K562 (cell line): ENCODE data around the gene TM9SF3. TPM values are rescaled to one million over a fixed set of nuclear protein-coding genes. Genes with fewer than 3 reads are reported as not detected.

Experiments used
- C11orf30 ChIP-seq: fragments of 450-650 bp; IDR thresholded peaks from 2 replicates; pipeline ENCODE4 v1.6.1; 2016; ENCODE audit warnings: low read depth, mild to moderate bottlenecking
- KAT7 ChIP-seq: sonication (generic); formaldehyde crosslinking; IDR thresholded peaks from 2 replicates; pipeline ENCODE4 v1.8.0; 2022; ENCODE audit warnings: missing genetic modification reagents, mild to moderate bottlenecking, borderline replicate concordance
- LEF1 ChIP-seq: fragments of 450-650 bp; IDR thresholded peaks from 2 replicates; pipeline ENCODE4 v1.6.1; 2016; ENCODE audit warnings: mild to moderate bottlenecking
- MAZ ChIP-seq, 2 experiments: fragments of 450-650 bp in 1 of 2; sonication (generic) in 1 of 2; formaldehyde crosslinking; IDR thresholded peaks in 1 of 2; conservative IDR thresholded peaks in 1 of 2; 2 replicates each; pipeline versions ENCODE4 v1.4.0 to v1.5.0; 2020; ENCODE audit warnings: mild to moderate bottlenecking in 1 of 2, missing genetic modification reagents in 1 of 2
- MBD2 ChIP-seq: sonication (generic); IDR thresholded peaks from 2 replicates; pipeline ENCODE4 v1.6.1; 2016; ENCODE audit warnings: low read depth, borderline replicate concordance
- MTF1 ChIP-seq: fragments of 250-450 bp; sonication (Bioruptor Pico); IDR thresholded peaks from 2 replicates; pipeline ENCODE4 v1.9.0; 2021; ENCODE audit warnings: moderate library complexity, mild to moderate bottlenecking, inconsistent platforms, borderline replicate concordance
- NEUROD1 ChIP-seq: fragments of 150-350 bp; IDR thresholded peaks from 2 replicates; pipeline ENCODE4 v1.6.1; 2014; ENCODE audit warnings: borderline replicate concordance, low read length, low read depth; ENCODE audit not compliant: partially characterized antibody
- NFRKB ChIP-seq: fragments of 450-650 bp; IDR thresholded peaks from 2 replicates; pipeline ENCODE4 v1.6.1; 2016; ENCODE audit warnings: low read depth
- RFX7 ChIP-seq: fragments of 250-450 bp; sonication (Bioruptor Pico); IDR thresholded peaks from 2 replicates; pipeline ENCODE4 v1.5.1; 2021; ENCODE audit warnings: mild to moderate bottlenecking
- SAFB2 ChIP-seq: fragments of 200-400 bp; formaldehyde crosslinking; IDR thresholded peaks from 2 replicates; pipeline ENCODE4 v1.6.1; 2018; ENCODE audit warnings: borderline replicate concordance, low read length, low read depth, moderate library complexity; ENCODE audit not compliant: severe bottlenecking
- SIN3B ChIP-seq: fragments of 450-650 bp; IDR thresholded peaks from 2 replicates; pipeline ENCODE4 v1.6.1; 2017; ENCODE audit warnings: low read depth, mild to moderate bottlenecking, moderate library complexity
- SRSF1 ChIP-seq: fragments of 200-400 bp; formaldehyde crosslinking; IDR thresholded peaks from 2 replicates; pipeline ENCODE4 v1.6.1; 2017; ENCODE audit warnings: mild to moderate bottlenecking, low read depth, low read length, moderate library complexity
- XRCC3 ChIP-seq: fragments of 450-650 bp; IDR thresholded peaks from 2 replicates; pipeline ENCODE4 v1.6.1; 2017; ENCODE audit warnings: mild to moderate bottlenecking, moderate library complexity
- ZKSCAN3 ChIP-seq: fragments of 250-450 bp; sonication (Bioruptor Pico); IDR thresholded peaks from 2 replicates; pipeline ENCODE4 v1.4.0; 2020
- ZNF12 ChIP-seq: sonication (generic); formaldehyde crosslinking; IDR thresholded peaks from 2 replicates; pipeline ENCODE4 v1.4.0; 2020; ENCODE audit warnings: mild to moderate bottlenecking, missing genetic modification reagents
- ZNF165 ChIP-seq: fragments of 250-450 bp; sonication (Bioruptor Pico); IDR thresholded peaks from 2 replicates; pipeline ENCODE4 v1.4.0; 2020; ENCODE audit warnings: borderline replicate concordance
- ZNF239 ChIP-seq: fragments of 250-450 bp; sonication (Bioruptor Pico); IDR thresholded peaks from 2 replicates; pipeline ENCODE4 v1.4.0; 2020; ENCODE audit warnings: mild to moderate bottlenecking
- polyA plus RNA-seq, 8 experiments: library from polyadenylated mRNA; depleted of rRNA in 4 of 8; stranded (reverse) in 5 of 8; unstranded in 3 of 8; fragments of >200 nt; fragmentation: Nextera tagmentation in 2 of 8; fragmentation: Illumina TruSeq in 1 of 8; extraction: Ambion mirVana in 2 of 8; extraction: Trizol in 1 of 8; gene quantifications; 2 replicates each; pipeline versions ENCODE4 v1.2.1 to v1.2.3, GENCODE V29; 2011 to 2014; ENCODE audit warnings: inconsistent platforms in 1 of 8, missing spikeins in 1 of 8
- total RNA-seq, 7 experiments: library from RNA; depleted of rRNA in 6 of 7; stranded (reverse); fragments of >200 nt in 6 of 7; fragmentation: Illumina TruSeq in 2 of 7; extraction: Trizol in 2 of 7; gene quantifications; 2 replicates each; pipeline versions ENCODE4 v1.2.1 to v1.2.3, GENCODE V29; 2011 to 2021; ENCODE audit warnings: low replicate concordance in 1 of 7
- TF ChIP-seq, protein P1 (sequence below): fragments of 250-450 bp; sonication (Bioruptor Pico); IDR thresholded peaks from 2 replicates; pipeline ENCODE4 v1.5.0; 2021; ENCODE audit warnings: mild to moderate bottlenecking, borderline replicate concordance
- TF ChIP-seq, protein P2 (sequence below), 2 experiments: fragments of 450-650 bp; IDR thresholded peaks; 2 replicates each; pipeline ENCODE4 v1.6.1; 2016; ENCODE audit warnings: mild to moderate bottlenecking in 2 of 2, borderline replicate concordance in 1 of 2, low read depth in 1 of 2, moderate library complexity in 1 of 2
- TF ChIP-seq, protein P3 (sequence below): fragments of 250-450 bp; sonication (Bioruptor Pico); IDR thresholded peaks from 2 replicates; pipeline ENCODE4 v1.9.0; 2021; ENCODE audit warnings: mild to moderate bottlenecking

TM9SF3 gene
- total and polyA plus RNA-seq, 9 of the 15 experiments (the other 6 are each of a cell fraction or from before 2014, with no cell fraction given), result 16.1 to 63.1 (median 34.9) TPM

DNA sequence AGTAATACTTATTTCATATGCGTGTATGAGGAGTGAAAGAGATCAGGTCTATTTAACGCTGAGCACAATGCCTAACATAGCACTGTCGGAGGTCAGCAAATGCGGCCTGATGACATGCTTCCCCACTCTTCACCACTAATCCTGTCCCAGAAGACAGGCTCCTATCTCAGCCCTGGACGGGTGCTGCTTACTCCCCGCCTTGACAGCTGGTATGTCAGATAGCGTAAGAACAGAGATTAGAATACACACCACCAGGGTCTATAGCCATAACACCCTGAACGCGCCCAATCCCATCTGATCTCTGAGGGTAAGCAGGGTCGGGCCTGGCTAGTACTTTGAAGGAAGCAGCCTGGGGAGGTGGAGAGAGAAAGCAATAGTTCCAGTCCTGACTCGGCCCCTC is 32.3 kb upstream of the TM9SF3 start (continued):
- TF ChIP-seq XRCC3 (no peak), SRSF1 (no peak), SAFB2 (no peak), KAT7 (CRISPR knock-in tag) (no peak), ZNF12 (CRISPR knock-in tag) (no peak), ZKSCAN3 (no peak), MTF1 (CRISPR knock-in tag) (no peak), MBD2 (peak; percentile 80), LEF1 (peak; percentile 85), NEUROD1 (peak; percentile 36), NFRKB (no peak), ZNF165 (CRISPR knock-in tag) (no peak), RFX7 (CRISPR knock-in tag) (no peak), SIN3B (no peak), ZNF239 (CRISPR knock-in tag) (no peak), MAZ (CRISPR knock-in tag; conservative IDR thresholded peaks at IDR 0.05 in 1 of 2, IDR thresholded peaks at IDR 0.05 in 1 of 2) (peak; percentile 42 to 52; a peak in 2 of 4 replicates), C11orf30 (no peak)
- TF ChIP-seq, protein P1, sequence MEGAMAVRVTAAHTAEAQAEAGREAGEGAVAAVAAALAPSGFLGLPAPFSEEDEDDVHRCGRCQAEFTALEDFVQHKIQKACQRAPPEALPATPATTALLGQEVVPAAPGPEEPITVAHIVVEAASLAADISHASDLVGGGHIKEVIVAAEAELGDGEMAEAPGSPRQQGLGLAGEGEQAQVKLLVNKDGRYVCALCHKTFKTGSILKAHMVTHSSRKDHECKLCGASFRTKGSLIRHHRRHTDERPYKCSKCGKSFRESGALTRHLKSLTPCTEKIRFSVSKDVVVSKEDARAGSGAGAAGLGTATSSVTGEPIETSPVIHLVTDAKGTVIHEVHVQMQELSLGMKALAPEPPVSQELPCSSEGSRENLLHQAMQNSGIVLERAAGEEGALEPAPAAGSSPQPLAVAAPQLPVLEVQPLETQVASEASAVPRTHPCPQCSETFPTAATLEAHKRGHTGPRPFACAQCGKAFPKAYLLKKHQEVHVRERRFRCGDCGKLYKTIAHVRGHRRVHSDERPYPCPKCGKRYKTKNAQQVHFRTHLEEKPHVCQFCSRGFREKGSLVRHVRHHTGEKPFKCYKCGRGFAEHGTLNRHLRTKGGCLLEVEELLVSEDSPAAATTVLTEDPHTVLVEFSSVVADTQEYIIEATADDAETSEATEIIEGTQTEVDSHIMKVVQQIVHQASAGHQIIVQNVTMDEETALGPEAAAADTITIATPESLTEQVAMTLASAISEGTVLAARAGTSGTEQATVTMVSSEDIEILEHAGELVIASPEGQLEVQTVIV, result no peak
- TF ChIP-seq, protein P2, sequence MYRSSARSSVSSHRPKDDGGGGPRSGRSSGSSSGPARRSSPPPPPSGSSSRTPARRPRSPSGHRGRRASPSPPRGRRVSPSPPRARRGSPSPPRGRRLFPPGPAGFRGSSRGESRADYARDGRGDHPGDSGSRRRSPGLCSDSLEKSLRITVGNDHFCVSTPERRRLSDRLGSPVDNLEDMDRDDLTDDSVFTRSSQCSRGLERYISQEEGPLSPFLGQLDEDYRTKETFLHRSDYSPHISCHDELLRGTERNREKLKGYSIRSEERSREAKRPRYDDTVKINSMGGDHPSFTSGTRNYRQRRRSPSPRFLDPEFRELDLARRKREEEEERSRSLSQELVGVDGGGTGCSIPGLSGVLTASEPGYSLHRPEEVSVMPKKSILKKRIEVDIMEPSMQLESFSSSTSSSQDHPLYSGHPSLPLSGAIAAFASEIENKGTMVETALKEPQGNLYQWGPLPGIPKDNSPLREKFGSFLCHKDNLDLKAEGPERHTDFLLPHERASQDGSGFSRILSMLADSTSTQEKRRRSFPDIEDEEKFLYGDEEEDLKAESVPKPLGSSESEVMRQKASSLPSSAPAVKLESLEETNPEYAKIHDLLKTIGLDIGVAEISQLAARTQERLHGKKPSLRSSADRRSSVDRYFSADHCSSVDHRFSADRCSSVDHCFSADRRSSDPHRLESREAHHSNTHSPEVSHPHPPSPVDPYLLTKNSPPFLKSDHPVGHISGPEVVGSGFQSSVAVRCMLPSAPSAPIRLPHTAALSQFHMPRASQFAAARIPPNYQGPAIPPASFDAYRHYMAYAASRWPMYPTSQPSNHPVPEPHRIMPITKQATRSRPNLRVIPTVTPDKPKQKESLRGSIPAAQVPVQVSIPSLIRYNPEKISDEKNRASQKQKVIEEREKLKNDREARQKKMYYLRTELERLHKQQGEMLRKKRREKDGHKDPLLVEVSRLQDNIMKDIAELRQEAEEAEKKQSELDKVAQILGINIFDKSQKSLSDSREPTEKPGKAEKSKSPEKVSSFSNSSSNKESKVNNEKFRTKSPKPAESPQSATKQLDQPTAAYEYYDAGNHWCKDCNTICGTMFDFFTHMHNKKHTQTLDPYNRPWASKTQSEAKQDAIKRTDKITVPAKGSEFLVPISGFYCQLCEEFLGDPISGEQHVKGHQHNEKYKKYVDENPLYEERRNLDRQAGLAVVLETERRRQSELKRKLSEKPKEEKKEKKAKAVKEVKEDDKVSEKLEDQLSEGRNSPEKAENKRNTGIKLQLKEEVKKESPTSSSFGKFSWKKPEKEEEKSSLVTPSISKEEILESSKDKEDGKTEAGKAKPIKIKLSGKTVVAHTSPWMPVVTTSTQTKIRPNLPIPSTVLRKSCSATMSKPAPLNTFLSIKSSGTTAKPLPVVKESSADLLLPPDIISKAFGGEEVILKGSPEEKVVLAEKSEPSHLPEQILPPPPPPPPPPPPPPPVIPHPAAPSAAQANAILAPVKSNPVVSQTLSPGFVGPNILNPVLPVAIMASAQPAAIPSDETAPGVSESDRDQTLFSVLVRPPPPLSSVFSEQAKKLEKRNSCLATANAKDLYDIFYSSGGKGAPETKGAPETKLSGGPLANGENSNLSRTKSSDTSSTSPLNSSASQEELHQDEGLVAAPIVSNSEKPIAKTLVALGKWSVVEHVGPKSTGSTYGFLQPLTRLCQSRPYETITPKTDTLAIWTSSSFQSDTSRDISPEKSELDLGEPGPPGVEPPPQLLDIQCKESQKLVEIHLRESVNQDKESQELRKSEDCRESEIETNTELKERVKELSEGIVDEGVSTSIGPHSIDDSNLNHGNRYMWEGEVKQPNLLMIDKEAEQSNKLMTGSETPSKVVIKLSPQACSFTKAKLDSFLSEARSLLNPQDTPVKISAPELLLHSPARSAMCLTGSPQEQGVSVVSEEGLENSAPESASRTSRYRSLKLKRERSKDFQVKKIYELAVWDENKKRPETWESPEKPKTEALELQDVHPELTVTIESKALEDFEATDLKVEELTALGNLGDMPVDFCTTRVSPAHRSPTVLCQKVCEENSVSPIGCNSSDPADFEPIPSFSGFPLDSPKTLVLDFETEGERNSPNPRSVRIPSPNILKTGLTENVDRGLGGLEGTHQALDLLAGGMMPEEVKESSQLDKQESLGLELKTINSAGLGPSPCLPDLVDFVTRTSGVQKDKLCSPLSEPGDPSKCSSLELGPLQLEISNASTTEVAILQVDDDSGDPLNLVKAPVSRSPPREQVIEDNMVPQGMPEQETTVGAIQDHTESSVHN (IDR thresholded peaks at IDR 0.05; ENCODE audit: borderline replicate concordance in 1 of 2, low read depth in 1 of 2), result no peak
- TF ChIP-seq, protein P3, sequence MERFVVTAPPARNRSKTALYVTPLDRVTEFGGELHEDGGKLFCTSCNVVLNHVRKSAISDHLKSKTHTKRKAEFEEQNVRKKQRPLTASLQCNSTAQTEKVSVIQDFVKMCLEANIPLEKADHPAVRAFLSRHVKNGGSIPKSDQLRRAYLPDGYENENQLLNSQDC (CRISPR knock-in tag), result no peak
